Activated CD4-positive, alpha-beta memory T cell treated with anti-CD3 and anti-CD28 coated beads for 36 hours (primary cell): ENCODE results near the gene CFAP299. TPM values are rescaled to one million over a fixed set of nuclear protein-coding genes. Genes with fewer than 3 reads are reported as not detected.
A peak's percentile ranks its signal among the peaks of the same experiment; 100 is the strongest.
"Not testable (repeated sequence)": the region's sequence is repeated elsewhere in the genome, so short reads cannot be mapped to it uniquely, and the experiment has no call there.

Experiments
- CTCF ChIA-PET: fragments of 350-600 bp; sonication (Branson Sonifier 250); formaldehyde crosslinking; loops from one replicate; lab custom pipeline; 2021; ENCODE audit warnings: antibody characterized with exemption, inconsistent platforms; lab: Charles Lee
- POLR2A ChIA-PET: fragments of 350-600 bp; sonication (Branson Sonifier 250); formaldehyde crosslinking; loops from one replicate; lab custom pipeline; 2021; ENCODE audit warnings: antibody characterized with exemption; lab: Charles Lee
- DNase-seq: peaks from one replicate; pipeline ENCODE4 v3.0.0-alpha.2; 2020
- H3K27ac Mint-ChIP-seq: one replicate; pipeline ENCODE4 v1.8.0; 2021; ENCODE audit warnings: mixed read lengths
- H3K27me3 Mint-ChIP-seq: one replicate; pipeline ENCODE4 v1.8.0; 2021; ENCODE audit warnings: mixed read lengths
- H3K36me3 Mint-ChIP-seq: one replicate; pipeline ENCODE4 v1.8.0; 2021; ENCODE audit warnings: mixed read lengths
- H3K4me1 Mint-ChIP-seq: one replicate; pipeline ENCODE4 v1.8.0; 2021; ENCODE audit warnings: low read depth, mixed read lengths
- H3K4me3 Mint-ChIP-seq: one replicate; pipeline ENCODE4 v1.8.0; 2021; ENCODE audit warnings: mild to moderate bottlenecking, mixed read lengths
- H3K9me3 Mint-ChIP-seq: one replicate; pipeline ENCODE4 v1.8.0; 2021; ENCODE audit warnings: mixed read lengths
- intact Hi-C: fragments of 100-400 bp; cut with micrococcal nuclease; formaldehyde crosslinking; loops from one replicate; pipeline ENCODE4 v1.15.1; 2023
- total RNA-seq, 2 experiments: library from RNA; stranded (reverse); gene quantifications; one replicate each; pipeline ENCODE4 v1.2.3, GENCODE V29; 2021

The CFAP299 gene
- total RNA-seq, 2 experiments from 2014 or later, result not detected

DNA sequence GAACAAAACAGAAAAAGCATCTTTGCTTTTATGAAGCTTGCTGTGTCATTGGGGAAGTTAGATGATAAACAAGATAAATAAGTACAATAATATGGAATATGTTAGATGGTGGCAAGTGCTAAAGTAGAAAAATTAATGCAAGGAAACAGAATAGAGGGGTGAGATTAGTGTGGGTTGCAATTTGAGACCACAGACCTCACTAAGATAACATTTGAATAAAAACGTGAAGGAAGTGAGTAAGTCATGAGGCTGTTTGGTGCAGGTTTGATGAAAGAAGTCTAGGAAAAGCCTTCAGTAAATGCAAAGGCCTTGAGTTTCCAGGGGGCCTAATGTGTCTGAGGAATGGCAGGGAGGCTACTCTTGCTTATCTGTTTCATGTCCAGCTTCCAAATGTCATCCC lies 102.5 kb downstream of the CFAP299 start:
- no peak for DNase-seq
- no peaks in the 10 kb centered on the region for H3K27me3 Mint-ChIP-seq
- ChIA-PET CTCF (no interaction called here), POLR2A (no interaction called here)
- intact Hi-C loops, result no loop called here
- H3K36me3 Mint-ChIP-seq, result peaks cover 25% of the 10 kb centered on the region
- H3K27ac Mint-ChIP-seq, result no peak overlapping the region
- H3K9me3 Mint-ChIP-seq, result peaks cover 29% of the 10 kb centered on the region
- H3K4me1 Mint-ChIP-seq, result peaks cover 25% of the 10 kb centered on the region
- no peak overlapping the region for H3K4me3 Mint-ChIP-seq

DNA sequence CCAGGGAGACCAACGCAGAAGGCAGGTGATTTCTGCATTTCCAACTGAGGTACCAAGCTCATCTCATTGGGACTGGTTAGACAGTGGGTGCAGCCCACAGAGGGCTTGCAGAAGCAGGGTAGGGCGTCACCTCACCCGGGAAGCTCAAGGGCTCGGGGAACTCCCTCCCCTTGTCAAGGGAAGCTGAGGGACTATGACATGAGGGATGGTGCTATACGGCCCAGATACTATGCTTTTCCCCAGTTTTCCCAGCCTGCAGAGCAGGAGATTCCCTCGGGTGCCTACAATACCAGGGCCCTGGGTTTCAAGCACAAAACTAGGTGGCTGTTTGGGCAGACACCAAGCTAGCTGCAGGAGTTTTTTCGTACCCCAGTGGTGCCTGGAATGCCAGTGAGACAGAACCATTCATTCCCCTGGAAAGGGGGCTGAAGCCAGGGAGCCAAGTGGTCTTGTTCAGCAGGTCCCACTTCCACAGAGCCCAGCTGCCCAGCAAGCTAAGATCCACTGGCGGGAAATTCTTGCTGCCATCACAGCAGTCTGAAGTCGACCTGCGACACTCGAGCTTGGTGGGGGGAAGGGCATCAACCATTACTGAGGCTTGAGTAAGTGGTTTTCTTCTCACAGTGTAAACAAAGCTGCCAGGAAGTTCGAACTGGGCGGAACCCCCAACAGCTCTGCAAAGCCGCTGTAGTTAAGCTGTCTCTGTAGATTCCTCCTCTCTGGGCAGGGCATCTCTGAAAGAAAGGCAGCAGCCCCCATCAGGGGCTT lies 103.9 kb downstream of the CFAP299 start:
- DNase-seq, result peak; percentile 33
- H3K27ac Mint-ChIP-seq, intact Hi-C loops, POLR2A ChIA-PET, H3K27me3 Mint-ChIP-seq, CTCF ChIA-PET, H3K4me3 Mint-ChIP-seq: not testable (repeated sequence)
- peaks cover 25% of the 10 kb centered on the region for H3K4me1 Mint-ChIP-seq
- peaks cover 28% of the 10 kb centered on the region for H3K36me3 Mint-ChIP-seq
- H3K9me3 Mint-ChIP-seq, result peaks cover 37% of the 10 kb centered on the region

DNA sequence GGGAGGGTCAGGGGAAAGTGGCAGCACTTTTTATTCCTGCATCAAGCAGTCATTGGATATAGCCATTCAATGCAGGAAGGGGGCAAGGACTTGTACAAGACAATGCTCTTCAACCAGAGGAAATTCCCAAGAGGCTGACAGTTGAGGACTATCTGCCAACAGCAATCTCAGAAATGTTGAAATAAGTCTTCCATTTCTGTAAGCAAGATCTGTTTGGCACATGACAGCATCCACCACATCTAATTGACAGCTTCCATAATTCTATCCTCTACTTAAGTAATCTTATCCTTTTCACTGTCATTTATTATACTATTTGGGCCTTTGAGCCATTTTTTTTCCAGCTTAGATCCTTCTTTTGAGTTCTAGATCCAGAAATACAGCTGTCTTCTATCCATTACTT lies 110.7 kb downstream of the CFAP299 start:
- intact Hi-C loops, result no loop called here
- ChIA-PET CTCF (no interaction called here), POLR2A (no interaction called here)
- no peak for DNase-seq
- H3K36me3 Mint-ChIP-seq, result peaks cover 16% of the 10 kb centered on the region
- no peak overlapping the region for H3K4me3 Mint-ChIP-seq
- no peaks in the 10 kb centered on the region for H3K27me3 Mint-ChIP-seq
- peaks cover 45% of the 10 kb centered on the region for H3K9me3 Mint-ChIP-seq
- H3K27ac Mint-ChIP-seq, result no peak overlapping the region
- no peaks in the 10 kb centered on the region for H3K4me1 Mint-ChIP-seq

DNA sequence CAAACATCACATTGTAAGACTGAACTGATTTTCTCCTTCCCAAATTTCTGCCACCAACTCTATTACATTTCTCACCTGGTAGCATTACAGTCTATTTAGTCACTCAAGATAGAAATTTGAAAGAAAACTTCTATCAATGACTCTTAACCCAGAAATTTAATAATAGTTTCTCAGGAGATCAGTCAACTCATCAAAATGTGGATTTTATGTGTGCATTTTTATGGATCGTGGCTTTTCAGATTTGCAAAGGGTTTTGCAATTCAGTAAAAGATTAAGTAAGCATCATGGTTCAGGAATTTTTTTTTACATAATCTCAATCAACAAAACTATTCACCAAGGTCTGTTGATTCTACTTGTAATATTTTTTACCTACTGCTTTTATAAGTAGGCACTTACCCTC lies 111.1 kb downstream of the CFAP299 start:
- ChIA-PET POLR2A (no interaction called here), CTCF (no interaction called here)
- Mint-ChIP-seq H3K9me3 (peaks cover 41% of the 10 kb centered on the region), H3K27ac (no peak overlapping the region), H3K27me3 (no peaks in the 10 kb centered on the region), H3K4me3 (no peak overlapping the region), H3K36me3 (peaks cover 13% of the 10 kb centered on the region), H3K4me1 (no peaks in the 10 kb centered on the region)
- intact Hi-C loops, result no loop called here
- DNase-seq, result no peak

DNA sequence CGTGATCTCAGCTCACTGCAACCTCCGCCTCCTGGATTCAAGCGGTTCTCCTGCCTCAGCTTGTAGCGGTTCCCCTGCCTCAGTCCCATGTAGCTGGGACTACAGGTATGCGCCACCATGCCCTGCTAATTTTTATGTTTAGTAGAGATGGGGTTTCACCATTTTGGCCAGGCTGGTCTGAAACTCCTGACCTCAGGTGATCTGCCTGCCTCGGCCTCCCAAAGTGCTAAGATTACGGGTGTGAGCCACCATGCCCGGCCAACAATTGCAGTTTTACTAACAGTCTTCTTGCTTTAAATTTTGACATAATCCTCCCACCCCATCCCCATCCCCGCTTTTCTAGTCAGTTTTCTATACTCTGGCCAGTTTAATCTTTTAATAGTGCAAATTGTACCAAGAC lies 112.0 kb downstream of the CFAP299 start:
- ChIA-PET CTCF (no interaction called here), POLR2A (no interaction called here)
- no peak overlapping the region for H3K4me3 Mint-ChIP-seq
- no peak for DNase-seq
- no peaks in the 10 kb centered on the region for H3K4me1 Mint-ChIP-seq
- H3K36me3 Mint-ChIP-seq, result peaks cover 8% of the 10 kb centered on the region
- H3K27ac Mint-ChIP-seq, result no peak overlapping the region
- H3K27me3 Mint-ChIP-seq, result no peaks in the 10 kb centered on the region
- H3K9me3 Mint-ChIP-seq, result peaks cover 32% of the 10 kb centered on the region
- intact Hi-C loops, result no loop called here

DNA sequence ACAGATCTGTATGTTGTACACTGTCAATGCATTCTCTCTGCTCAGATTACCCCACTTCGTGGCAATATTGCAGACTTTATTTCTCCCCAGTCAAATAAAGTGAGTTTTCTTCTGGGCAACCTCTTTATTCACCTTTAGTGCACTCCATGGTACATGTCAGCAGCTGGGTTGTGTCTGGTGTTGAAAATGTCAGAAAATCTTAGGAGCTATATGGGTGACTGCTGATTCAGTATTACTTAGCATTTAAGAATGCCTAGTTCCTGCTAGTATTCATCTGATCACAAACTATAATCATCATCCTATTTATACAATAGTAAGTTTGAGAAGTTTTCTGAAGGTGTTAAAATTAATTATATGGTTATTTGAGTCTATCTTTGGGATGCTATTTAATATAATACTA lies 112.5 kb downstream of the CFAP299 start:
- Mint-ChIP-seq H3K9me3 (peaks cover 30% of the 10 kb centered on the region), H3K36me3 (peaks cover 4% of the 10 kb centered on the region), H3K4me3 (no peak overlapping the region), H3K27me3 (no peaks in the 10 kb centered on the region), H3K27ac (no peak overlapping the region), H3K4me1 (no peaks in the 10 kb centered on the region)
- no peak for DNase-seq
- ChIA-PET CTCF (no interaction called here), POLR2A (no interaction called here)
- intact Hi-C loops, result no loop called here

DNA sequence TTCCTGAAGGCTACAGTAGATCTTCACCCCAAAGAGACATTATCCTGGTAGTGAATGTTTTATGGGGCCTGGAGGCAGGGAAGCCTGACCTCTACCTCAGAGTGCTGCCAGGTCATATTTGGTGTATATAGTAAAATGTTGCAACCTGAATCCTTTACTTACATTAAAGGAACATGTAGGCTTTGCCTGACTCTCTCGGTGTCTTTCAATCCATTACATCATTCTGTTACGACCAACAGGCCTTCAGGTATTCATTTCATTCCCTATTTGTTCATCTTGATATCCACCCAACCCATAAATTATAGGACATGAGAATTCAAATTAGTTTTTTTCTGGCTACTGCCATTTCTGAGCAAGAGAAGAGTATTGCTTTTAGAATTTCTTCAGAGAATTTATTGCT lies 116.5 kb downstream of the CFAP299 start:
- intact Hi-C loops, result no loop called here
- Mint-ChIP-seq H3K27ac (no peak overlapping the region), H3K4me3 (no peak overlapping the region), H3K36me3 (peaks cover 3% of the 10 kb centered on the region), H3K9me3 (peaks cover 15% of the 10 kb centered on the region), H3K27me3 (no peaks in the 10 kb centered on the region), H3K4me1 (no peaks in the 10 kb centered on the region)
- POLR2A ChIA-PET, result no interaction called here
- CTCF ChIA-PET, result no interaction called here
- no peak for DNase-seq

DNA sequence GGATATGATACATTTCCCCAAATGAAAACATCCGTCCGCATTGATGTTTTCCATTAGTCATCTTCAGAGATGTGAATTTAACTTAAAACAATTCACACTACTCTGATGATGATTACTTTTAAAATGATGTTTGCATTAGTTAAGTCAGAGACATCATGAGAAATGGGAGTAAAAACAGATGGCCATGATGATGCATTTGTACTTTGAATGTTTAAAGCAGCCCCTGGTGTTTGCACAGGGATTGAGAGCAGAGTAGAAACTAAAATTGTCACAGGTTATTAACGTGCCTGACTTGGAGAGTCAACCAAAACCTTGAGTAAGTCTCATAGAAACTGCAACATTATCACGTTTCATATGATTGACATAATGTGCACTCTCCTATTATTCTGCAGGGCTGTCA lies 117.2 kb downstream of the CFAP299 start:
- Mint-ChIP-seq H3K4me1 (no peaks in the 10 kb centered on the region), H3K4me3 (no peak overlapping the region), H3K36me3 (peaks cover 3% of the 10 kb centered on the region), H3K27ac (no peak overlapping the region), H3K27me3 (no peaks in the 10 kb centered on the region), H3K9me3 (peaks cover 12% of the 10 kb centered on the region)
- ChIA-PET POLR2A (no interaction called here), CTCF (no interaction called here)
- intact Hi-C loops, result no loop called here
- no peak for DNase-seq

DNA sequence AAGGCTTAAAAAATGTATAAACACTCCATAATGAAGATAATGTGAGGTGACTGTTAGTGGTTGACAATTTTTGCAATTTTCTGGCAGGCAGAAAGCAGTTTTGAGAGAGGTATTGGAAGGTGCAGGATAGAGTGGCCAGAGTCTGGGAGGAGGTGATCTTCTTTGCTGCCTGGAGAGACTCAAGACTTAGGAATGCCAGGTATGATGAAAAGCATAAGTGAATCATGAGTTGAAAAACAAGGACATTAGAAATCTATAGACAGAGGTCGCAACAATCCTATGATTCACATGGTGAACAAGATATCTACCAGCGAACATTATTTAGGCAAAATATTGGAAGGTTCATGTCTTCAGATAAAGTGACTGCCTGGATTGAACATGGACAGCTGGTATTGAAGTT lies 118.5 kb downstream of the CFAP299 start:
- Mint-ChIP-seq H3K27me3 (no peaks in the 10 kb centered on the region), H3K36me3 (peaks cover 3% of the 10 kb centered on the region), H3K4me1 (no peaks in the 10 kb centered on the region), H3K4me3 (no peak overlapping the region), H3K9me3 (peaks cover 9% of the 10 kb centered on the region), H3K27ac (no peak overlapping the region)
- POLR2A ChIA-PET, result no interaction called here
- intact Hi-C loops, result no loop called here
- DNase-seq, result no peak
- CTCF ChIA-PET, result no interaction called here

DNA sequence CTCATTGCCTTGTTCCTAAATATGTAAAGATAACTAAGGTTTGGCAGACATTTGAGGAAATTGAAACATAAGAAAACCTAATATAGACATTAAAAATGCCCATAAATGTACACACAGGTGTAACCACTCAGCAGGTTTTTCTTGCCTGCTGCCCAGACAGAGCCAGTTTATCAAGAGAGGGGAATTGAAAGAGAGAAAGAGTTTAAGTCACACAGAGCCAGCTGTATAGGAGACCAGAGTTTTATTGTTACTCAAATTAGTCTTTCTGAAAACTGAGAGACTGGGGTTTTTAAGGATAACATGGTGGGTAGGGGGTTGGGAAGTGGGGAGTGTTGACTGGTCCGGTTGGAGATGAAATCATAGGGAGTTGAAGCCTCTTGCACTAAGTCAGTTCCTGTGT lies 119.0 kb downstream of the CFAP299 start:
- DNase-seq, result no peak

DNA sequence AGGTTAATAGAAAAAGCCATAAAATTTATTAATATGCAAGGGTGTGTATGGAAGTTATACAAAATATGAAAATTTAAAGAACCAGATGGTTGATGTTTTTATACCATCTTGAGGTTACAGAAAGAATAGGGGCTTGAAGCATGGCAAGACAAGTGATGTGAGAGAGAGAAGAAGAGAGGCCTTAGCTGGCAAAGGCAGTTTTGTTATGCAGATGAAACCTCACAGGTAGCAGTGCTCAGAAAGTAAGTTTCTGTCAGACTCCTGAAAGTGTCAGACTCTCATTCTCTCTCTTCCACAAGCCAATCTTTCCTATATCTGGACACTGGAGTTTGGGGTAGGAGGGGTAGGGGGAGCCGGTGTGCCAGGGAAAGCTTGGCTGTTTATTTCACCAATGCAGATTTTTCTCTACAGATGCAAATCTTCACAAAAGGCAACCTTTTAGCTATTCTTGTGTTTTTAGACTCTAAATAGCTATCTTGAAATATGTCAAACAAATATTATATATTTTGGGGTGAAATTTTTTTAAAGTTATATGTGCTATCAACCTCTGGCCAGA lies 124.5 kb downstream of the CFAP299 start:
- CTCF ChIA-PET, result interaction anchor here (1.2 kb wide), 1 partner anchor 529 kb away, joined by 3 read pairs; no protein-coding TSS in a partner anchor
- POLR2A ChIA-PET, result no interaction called here
- H3K4me3 Mint-ChIP-seq, result no peak overlapping the region

More for the DNA sequence above, 119.0 kb downstream of the CFAP299 start:
- Mint-ChIP-seq H3K4me3 (no peak overlapping the region), H3K4me1 (no peaks in the 10 kb centered on the region), H3K27me3 (no peaks in the 10 kb centered on the region), H3K27ac (no peak overlapping the region), H3K9me3 (peaks cover 9% of the 10 kb centered on the region), H3K36me3 (peaks cover 3% of the 10 kb centered on the region)
- POLR2A ChIA-PET, result no interaction called here
- intact Hi-C loops, result no loop called here
- CTCF ChIA-PET, result no interaction called here

DNA sequence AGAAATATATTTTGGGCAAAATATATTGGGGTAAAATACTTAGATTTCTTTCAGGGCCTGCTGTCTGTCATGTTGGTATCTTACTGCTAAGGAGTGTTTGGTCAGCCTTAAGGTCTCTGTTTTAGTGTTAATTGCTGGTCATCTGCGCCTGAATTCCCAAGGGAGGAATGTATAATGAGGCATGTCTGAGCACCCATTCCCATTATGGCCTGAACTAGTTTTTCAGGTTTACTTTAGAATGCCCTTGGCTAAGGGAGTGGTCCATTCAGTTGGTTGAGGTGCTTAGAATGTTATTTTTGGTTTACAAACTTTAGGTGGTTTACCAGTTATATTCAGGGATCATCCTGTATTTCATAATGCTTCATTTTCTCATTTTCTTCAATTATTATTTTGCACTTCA lies 125.9 kb downstream of the CFAP299 start:
- Mint-ChIP-seq H3K9me3 (no peaks in the 10 kb centered on the region), H3K27me3 (no peaks in the 10 kb centered on the region), H3K27ac (no peak overlapping the region), H3K4me3 (no peak overlapping the region), H3K4me1 (peaks cover 11% of the 10 kb centered on the region), H3K36me3 (no peaks in the 10 kb centered on the region)
- intact Hi-C loops, result no loop called here
- no peak for DNase-seq
- CTCF ChIA-PET, result no interaction called here
- POLR2A ChIA-PET, result no interaction called here

More for the DNA sequence above, 124.5 kb downstream of the CFAP299 start:
- intact Hi-C loops, result no loop called here
- no peaks in the 10 kb centered on the region for H3K27me3 Mint-ChIP-seq
- no peaks in the 10 kb centered on the region for H3K36me3 Mint-ChIP-seq
- peaks cover 11% of the 10 kb centered on the region for H3K4me1 Mint-ChIP-seq
- no peak for DNase-seq
- no peak overlapping the region for H3K27ac Mint-ChIP-seq
- H3K9me3 Mint-ChIP-seq, result no peaks in the 10 kb centered on the region

DNA sequence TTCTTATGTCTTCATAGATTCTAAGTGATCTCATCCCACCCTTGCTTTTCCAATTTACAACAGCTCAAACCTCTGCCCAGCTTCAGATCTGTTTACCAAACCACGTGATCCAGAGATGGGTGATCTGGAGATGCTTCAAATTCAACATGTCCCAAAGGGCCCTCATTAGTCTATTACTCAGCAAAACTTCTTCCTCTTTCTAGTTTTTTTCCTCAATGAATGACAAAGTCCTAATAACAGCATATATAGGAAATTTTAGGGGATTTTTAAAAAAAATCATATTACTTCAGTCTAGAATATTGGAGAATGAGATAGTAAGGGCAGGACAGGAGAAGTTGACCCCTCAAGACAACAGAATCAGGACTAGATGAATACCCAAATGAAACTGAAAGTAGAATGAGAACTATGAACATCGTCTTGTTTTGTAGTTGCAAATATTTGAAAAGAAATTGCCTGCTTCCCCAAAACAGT lies 127.1 kb downstream of the CFAP299 start:
- POLR2A ChIA-PET, result no interaction called here
- Mint-ChIP-seq H3K4me3 (peak overlapping the region; percentile 38), H3K27ac (no peak overlapping the region), H3K36me3 (no peaks in the 10 kb centered on the region), H3K9me3 (no peaks in the 10 kb centered on the region), H3K27me3 (no peaks in the 10 kb centered on the region), H3K4me1 (peaks cover 11% of the 10 kb centered on the region)
- DNase-seq, result no peak
- CTCF ChIA-PET, result no interaction called here
- intact Hi-C loops, result no loop called here
